ENCODE measurements around the gene MUSTN1. TPM values are rescaled to one million over a fixed set of nuclear protein-coding genes. Genes with fewer than 3 reads are reported as not detected.

MUSTN1 gene
- total RNA-seq, 1 experiment from 2014 or later = 0.49 TPM

DNA sequence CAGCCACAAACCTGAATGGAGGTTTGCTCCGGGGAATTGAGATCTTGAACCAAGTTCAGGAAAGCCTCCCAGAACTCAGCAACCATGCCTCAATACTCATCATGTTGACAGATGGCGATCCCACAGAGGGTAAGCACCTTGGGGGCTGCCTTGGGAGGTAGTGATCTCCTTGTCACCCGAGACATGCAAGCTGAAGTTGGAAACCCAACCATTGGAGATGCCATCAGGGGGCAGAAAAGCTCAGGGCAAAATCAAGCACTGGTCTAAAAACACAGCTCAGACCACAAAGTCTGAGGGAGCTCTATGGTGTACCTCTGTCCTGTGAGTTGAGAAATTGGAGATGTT, 51.6 kb downstream of the MUSTN1 start:
- H3K4me1 ChIP-seq (ENCODE audit: control insufficient read depth, insufficient read depth, low read length) = no peaks in the 10 kb centered on the region
- CTCF ChIA-PET = no interaction called here
- H3K36me3 ChIP-seq (ENCODE audit: control insufficient read depth, insufficient read depth, low read length) = no peaks in the 10 kb centered on the region
- TF ChIP-seq, protein P1, sequence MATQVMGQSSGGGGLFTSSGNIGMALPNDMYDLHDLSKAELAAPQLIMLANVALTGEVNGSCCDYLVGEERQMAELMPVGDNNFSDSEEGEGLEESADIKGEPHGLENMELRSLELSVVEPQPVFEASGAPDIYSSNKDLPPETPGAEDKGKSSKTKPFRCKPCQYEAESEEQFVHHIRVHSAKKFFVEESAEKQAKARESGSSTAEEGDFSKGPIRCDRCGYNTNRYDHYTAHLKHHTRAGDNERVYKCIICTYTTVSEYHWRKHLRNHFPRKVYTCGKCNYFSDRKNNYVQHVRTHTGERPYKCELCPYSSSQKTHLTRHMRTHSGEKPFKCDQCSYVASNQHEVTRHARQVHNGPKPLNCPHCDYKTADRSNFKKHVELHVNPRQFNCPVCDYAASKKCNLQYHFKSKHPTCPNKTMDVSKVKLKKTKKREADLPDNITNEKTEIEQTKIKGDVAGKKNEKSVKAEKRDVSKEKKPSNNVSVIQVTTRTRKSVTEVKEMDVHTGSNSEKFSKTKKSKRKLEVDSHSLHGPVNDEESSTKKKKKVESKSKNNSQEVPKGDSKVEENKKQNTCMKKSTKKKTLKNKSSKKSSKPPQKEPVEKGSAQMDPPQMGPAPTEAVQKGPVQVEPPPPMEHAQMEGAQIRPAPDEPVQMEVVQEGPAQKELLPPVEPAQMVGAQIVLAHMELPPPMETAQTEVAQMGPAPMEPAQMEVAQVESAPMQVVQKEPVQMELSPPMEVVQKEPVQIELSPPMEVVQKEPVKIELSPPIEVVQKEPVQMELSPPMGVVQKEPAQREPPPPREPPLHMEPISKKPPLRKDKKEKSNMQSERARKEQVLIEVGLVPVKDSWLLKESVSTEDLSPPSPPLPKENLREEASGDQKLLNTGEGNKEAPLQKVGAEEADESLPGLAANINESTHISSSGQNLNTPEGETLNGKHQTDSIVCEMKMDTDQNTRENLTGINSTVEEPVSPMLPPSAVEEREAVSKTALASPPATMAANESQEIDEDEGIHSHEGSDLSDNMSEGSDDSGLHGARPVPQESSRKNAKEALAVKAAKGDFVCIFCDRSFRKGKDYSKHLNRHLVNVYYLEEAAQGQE (IDR thresholded peaks at IDR 0.05; ENCODE audit: insufficient read depth in 1 of 2, low read depth in 2 of 2, low read length in 1 of 2) = no peak
- TF ChIP-seq TCF7L2 (IDR thresholded peaks at IDR 0.05; ENCODE audit: low read depth, low read length) (no peak), POLR2AphosphoS5 (IDR thresholded peaks at IDR 0.05; ENCODE audit: low read depth, low read length) (no peak), SIN3A (IDR thresholded peaks at IDR 0.05; ENCODE audit: borderline replicate concordance, insufficient read depth, low read depth, low read length) (no peak)
- TF ChIP-seq, protein P2, sequence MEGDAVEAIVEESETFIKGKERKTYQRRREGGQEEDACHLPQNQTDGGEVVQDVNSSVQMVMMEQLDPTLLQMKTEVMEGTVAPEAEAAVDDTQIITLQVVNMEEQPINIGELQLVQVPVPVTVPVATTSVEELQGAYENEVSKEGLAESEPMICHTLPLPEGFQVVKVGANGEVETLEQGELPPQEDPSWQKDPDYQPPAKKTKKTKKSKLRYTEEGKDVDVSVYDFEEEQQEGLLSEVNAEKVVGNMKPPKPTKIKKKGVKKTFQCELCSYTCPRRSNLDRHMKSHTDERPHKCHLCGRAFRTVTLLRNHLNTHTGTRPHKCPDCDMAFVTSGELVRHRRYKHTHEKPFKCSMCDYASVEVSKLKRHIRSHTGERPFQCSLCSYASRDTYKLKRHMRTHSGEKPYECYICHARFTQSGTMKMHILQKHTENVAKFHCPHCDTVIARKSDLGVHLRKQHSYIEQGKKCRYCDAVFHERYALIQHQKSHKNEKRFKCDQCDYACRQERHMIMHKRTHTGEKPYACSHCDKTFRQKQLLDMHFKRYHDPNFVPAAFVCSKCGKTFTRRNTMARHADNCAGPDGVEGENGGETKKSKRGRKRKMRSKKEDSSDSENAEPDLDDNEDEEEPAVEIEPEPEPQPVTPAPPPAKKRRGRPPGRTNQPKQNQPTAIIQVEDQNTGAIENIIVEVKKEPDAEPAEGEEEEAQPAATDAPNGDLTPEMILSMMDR (IDR thresholded peaks at IDR 0.05) = no peak
- DNase-seq (ENCODE audit: low read depth, low spot score) (no peak), ATAC-seq (no peak)
- H3K4me3 ChIP-seq (ENCODE audit: low read depth in 2 of 2, low read length in 2 of 2) = no peak overlapping the region
- intact Hi-C loops (cut with micrococcal nuclease; ENCODE audit: unreplicated experiment) = no loop called here
- H3K27me3 ChIP-seq (ENCODE audit: control insufficient read depth, insufficient read depth, low read length) = no peaks in the 10 kb centered on the region; the same call in 1 of the 2 replicates
- no peak overlapping the region for H3K27ac ChIP-seq (ENCODE audit: low read length)
- no TSS peak for BruUV-seq (replicated peaks)
- in situ Hi-C loops (cut with HindIII; ENCODE audit: low pct_unique_long_range_greater_than_20kb, low sequenced_read_pairs) = no loop called here
- H3K9me3 ChIP-seq (ENCODE audit: control insufficient read depth, insufficient read depth, low read depth, low read length) = no peaks in the 10 kb centered on the region
- POLR2A ChIA-PET = no interaction called here

Small RNAs within 50 kb of the gene (microRNA-seq; reads per million reads assigned to microRNA genes)
- not detected for gene MIR8064 (ENCODE audit: unreplicated experiment)

Other genes with a start within 250 kb of the MUSTN1 start
- 43.5 TPM for gene PBRM1, start 149.1 kb downstream of the MUSTN1 start, total RNA-seq (2021; ENCODE audit: unreplicated experiment)
- 88.9 TPM for gene GNL3, start 149.0 kb downstream of the MUSTN1 start, total RNA-seq (2021; ENCODE audit: unreplicated experiment)
- 51.3 TPM for gene GLT8D1, start 129.2 kb downstream of the MUSTN1 start, total RNA-seq (2021; ENCODE audit: unreplicated experiment)
- 93.2 TPM for gene SPCS1, start 128.9 kb downstream of the MUSTN1 start, total RNA-seq (2021; ENCODE audit: unreplicated experiment)
- 22.9 TPM for gene NEK4, start 64.1 kb downstream of the MUSTN1 start, total RNA-seq (2021; ENCODE audit: unreplicated experiment)
- gene ITIH1, start 57.4 kb downstream of the MUSTN1 start, total RNA-seq (2021; ENCODE audit: unreplicated experiment) = 0.31 TPM
- gene ITIH3, start 40.2 kb downstream of the MUSTN1 start, total RNA-seq (2021; ENCODE audit: unreplicated experiment) = 0.67 TPM
- gene ITIH4, start 4.3 kb downstream of the MUSTN1 start, total RNA-seq (2021; ENCODE audit: unreplicated experiment) = 1.5 TPM
- 15.7 TPM for gene STIMATE, start 62.5 kb upstream of the MUSTN1 start, total RNA-seq (2021; ENCODE audit: unreplicated experiment)
- 24.4 TPM for gene SFMBT1, start 211.1 kb upstream of the MUSTN1 start, total RNA-seq (2021; ENCODE audit: unreplicated experiment)